ENCODE data around the gene MACROD2.

Gene MACROD2

GRCh38 chr20:15711177-15711576 is 1715.9 kb downstream of the MACROD2 start:
- no peak for DNase-seq (ENCODE audit: low read depth in 2 of 2)

GRCh38 chr20:15716256-15716655 is 1720.9 kb downstream of the MACROD2 start:
- no peak for DNase-seq (ENCODE audit: low read depth in 2 of 2)

GRCh38 chr20:15726416-15726815 is 1731.1 kb downstream of the MACROD2 start:
- DNase-seq (ENCODE audit: low read depth in 2 of 2) = no peak

- DNase-seq (ENCODE audit: low read depth in 2 of 2) = no peak
Observed at GRCh38 chr20:15734052-15734451, 1738.7 kb downstream of the MACROD2 start.

- no peak for DNase-seq (ENCODE audit: low read depth in 2 of 2)
Observed at GRCh38 chr20:15739035-15739434, 1743.7 kb downstream of the MACROD2 start.

- no peak for DNase-seq (ENCODE audit: low read depth in 2 of 2)
Observed at GRCh38 chr20:15740046-15740775, 1744.9 kb downstream of the MACROD2 start.

GRCh38 chr20:15742087-15742486 is 1746.8 kb downstream of the MACROD2 start:
- no peak for DNase-seq (ENCODE audit: low read depth in 2 of 2)

- DNase-seq (ENCODE audit: low read depth in 2 of 2) = no peak
Observed at GRCh38 chr20:15742627-15743026, 1747.3 kb downstream of the MACROD2 start.

- DNase-seq (ENCODE audit: low read depth in 2 of 2) = no peak
Observed at GRCh38 chr20:15756002-15756753, 1760.9 kb downstream of the MACROD2 start.

GRCh38 chr20:15756754-15757115 is 1761.4 kb downstream of the MACROD2 start:
- DNase-seq (ENCODE audit: low read depth in 2 of 2) = no peak

- DNase-seq (ENCODE audit: low read depth in 2 of 2) = no peak
Observed at GRCh38 chr20:15759594-15759993, 1764.3 kb downstream of the MACROD2 start.

GRCh38 chr20:15760001-15760621 is 1764.8 kb downstream of the MACROD2 start:
- DNase-seq (ENCODE audit: low read depth in 2 of 2) = no peak

GRCh38 chr20:15763366-15763765 is 1768.0 kb downstream of the MACROD2 start:
- DNase-seq (ENCODE audit: low read depth in 2 of 2) = no peak

GRCh38 chr20:15767586-15767985 is 1772.3 kb downstream of the MACROD2 start:
- DNase-seq (ENCODE audit: low read depth in 2 of 2) = no peak

- DNase-seq (ENCODE audit: low read depth in 2 of 2) = no peak
Observed at GRCh38 chr20:15767999-15768741, 1772.9 kb downstream of the MACROD2 start.

GRCh38 chr20:15772826-15773225 is 1777.5 kb downstream of the MACROD2 start:
- DNase-seq (ENCODE audit: low read depth in 2 of 2) = no peak

GRCh38 chr20:15774926-15775325 is 1779.6 kb downstream of the MACROD2 start:
- DNase-seq (ENCODE audit: low read depth in 2 of 2) = no peak

- DNase-seq (ENCODE audit: low read depth in 2 of 2) = no peak
Observed at GRCh38 chr20:15776770-15777466, 1781.6 kb downstream of the MACROD2 start.

- no peak for DNase-seq (ENCODE audit: low read depth in 2 of 2)
Observed at GRCh38 chr20:15784020-15784419, 1788.7 kb downstream of the MACROD2 start.

- DNase-seq (ENCODE audit: low read depth in 2 of 2) = no peak
Observed at GRCh38 chr20:15789079-15789478, 1793.8 kb downstream of the MACROD2 start.

- no peak for DNase-seq (ENCODE audit: low read depth in 2 of 2)
Observed at GRCh38 chr20:15792855-15793254, 1797.5 kb downstream of the MACROD2 start.

- no peak for DNase-seq (ENCODE audit: low read depth in 2 of 2)
Observed at GRCh38 chr20:15794409-15794808, 1799.1 kb downstream of the MACROD2 start.
